IMR-90 (cell line): Measurements from ENCODE around the gene DNAJC28. TPM values are rescaled to one million over a fixed set of nuclear protein-coding genes. Genes with fewer than 3 reads are reported as not detected.
A peak's percentile ranks its signal among the peaks of the same experiment; 100 is the strongest.

ENCODE experiments used
- ATAC-seq: fragments of 200-7000 bp; cut with Tn5 transposase; 2 replicates; pipeline ENCODE4 v1.9.1; 2020; ENCODE audit warnings: low read depth, mild to moderate bottlenecking, moderate library complexity
- BruUV-seq: library from RNA; stranded (reverse); fragments of 400-500 nt; replicated peaks from 2 replicates; lab custom pipeline; 2021; lab: Mats Ljungman, UMichigan
- CTCF ChIA-PET: fragments of 300-600 bp; formaldehyde crosslinking; extraction: SDS; loops from one replicate; lab custom pipeline; 2021; ENCODE audit warnings: antibody characterized with exemption; lab: Yijun Ruan, JAX
- POLR2A ChIA-PET: fragments of 300-600 bp; sonication (Branson Sonifier 250); formaldehyde crosslinking; loops from one replicate; lab custom pipeline; 2022; ENCODE audit warnings: antibody characterized with exemption; ENCODE audit not compliant: unreplicated experiment; lab: Charles Lee
- DNase-seq: peaks from one replicate; pipeline ENCODE4 v3.0.0; 2013
- H2AFZ ChIP-seq: replicated peaks from 2 replicates; pipeline ENCODE3; 2013; ENCODE audit warnings: low read length, mild to moderate bottlenecking; ENCODE audit not compliant: poor library complexity
- H2AK5ac ChIP-seq: 2 replicates; pipeline ENCODE4 v1.6.1; 2013; ENCODE audit warnings: low read depth, low read length, inconsistent platforms
- H2AK9ac ChIP-seq: replicated peaks from 2 replicates; pipeline ENCODE3; 2013; ENCODE audit warnings: mild to moderate bottlenecking, low read depth, low read length, moderate library complexity; ENCODE audit not compliant: poor library complexity
- H2BK120ac ChIP-seq: 2 replicates; pipeline ENCODE4 v1.6.1; 2013; ENCODE audit warnings: low read depth, low read length, inconsistent platforms
- H2BK15ac ChIP-seq: 3 replicates; pipeline ENCODE4 v1.6.1; 2013; ENCODE audit warnings: low read depth, low read length, inconsistent platforms
- H2BK20ac ChIP-seq: 2 replicates; pipeline ENCODE4 v1.6.1; 2013; ENCODE audit warnings: low read depth, mild to moderate bottlenecking, inconsistent platforms, low read length, moderate library complexity
- H2BK5ac ChIP-seq: 2 replicates; pipeline ENCODE4 v1.6.1; 2013; ENCODE audit warnings: mild to moderate bottlenecking, low read depth, low read length, inconsistent platforms; ENCODE audit not compliant: poor library complexity, severe bottlenecking
- H3K14ac ChIP-seq: replicated peaks from 2 replicates; pipeline ENCODE4 v1.6.1; 2013; ENCODE audit warnings: low read depth, low read length, inconsistent platforms
- H3K18ac ChIP-seq: 2 replicates; pipeline ENCODE4 v1.6.1; 2013; ENCODE audit warnings: low read depth, low read length, control low read depth
- H3K23ac ChIP-seq: 2 replicates; pipeline ENCODE4 v1.6.1; 2013; ENCODE audit warnings: low read depth, low read length, inconsistent platforms
- H3K27ac ChIP-seq: 2 replicates; pipeline ENCODE4 v1.5.1; 2013; ENCODE audit warnings: mild to moderate bottlenecking, control low read depth, low read length; ENCODE audit not compliant: insufficient read depth
- H3K27me3 ChIP-seq: 2 replicates; pipeline ENCODE4 v1.6.1; 2013; ENCODE audit warnings: low read length; ENCODE audit not compliant: control insufficient read depth, insufficient read depth
- H3K36me3 ChIP-seq: 2 replicates; pipeline ENCODE4 v1.6.1; 2013; ENCODE audit warnings: low read length, mixed read lengths; ENCODE audit not compliant: control insufficient read depth, insufficient read depth
- H3K4ac ChIP-seq: 2 replicates; pipeline ENCODE4 v1.6.1; 2013; ENCODE audit warnings: low read depth, low read length, inconsistent platforms
- H3K4me1 ChIP-seq: 2 replicates; pipeline ENCODE4 v1.6.1; 2013; ENCODE audit warnings: low read length, mixed read lengths; ENCODE audit not compliant: control insufficient read depth, insufficient read depth
- H3K4me2 ChIP-seq: 2 replicates; pipeline ENCODE4 v1.6.1; 2013; ENCODE audit warnings: low read depth, mild to moderate bottlenecking, control low read depth, low read length, moderate library complexity
- H3K4me3 ChIP-seq: 2 replicates; pipeline ENCODE4 v1.5.1; 2013; ENCODE audit warnings: low read depth, mild to moderate bottlenecking, control low read depth, low read length, moderate library complexity; ENCODE audit not compliant: insufficient read depth
- H3K56ac ChIP-seq: 2 replicates; pipeline ENCODE4 v1.6.1; 2013; ENCODE audit warnings: low read length, inconsistent platforms; ENCODE audit not compliant: insufficient read depth; ENCODE audit errors: extremely low read depth
- H3K79me1 ChIP-seq, 2 experiments: 2 replicates each; pipeline ENCODE4 v1.6.1; 2013; ENCODE audit warnings: low read length in 2 of 2, inconsistent platforms in 1 of 2, low read depth in 1 of 2
- H3K9ac ChIP-seq: 2 replicates; pipeline ENCODE4 v1.6.1; 2013; ENCODE audit warnings: low read depth, low read length, control low read depth
- H3K9me1 ChIP-seq: 2 replicates; pipeline ENCODE4 v1.6.1; 2013; ENCODE audit warnings: low read length, inconsistent platforms; ENCODE audit not compliant: insufficient read depth
- H3K9me3 ChIP-seq: 2 replicates; pipeline ENCODE4 v1.6.1; 2013; ENCODE audit warnings: low read length; ENCODE audit not compliant: control insufficient read depth, insufficient read depth
- H4K20me1 ChIP-seq: 2 replicates; pipeline ENCODE4 v1.6.1; 2013; ENCODE audit warnings: low read length, inconsistent platforms; ENCODE audit not compliant: insufficient read depth
- H4K5ac ChIP-seq: 2 replicates; pipeline ENCODE4 v1.6.1; 2013; ENCODE audit warnings: mild to moderate bottlenecking, low read depth, low read length, control low read depth
- H4K8ac ChIP-seq, 2 experiments: 2 replicates each; pipeline ENCODE4 v1.6.1; 2013; ENCODE audit warnings: low read depth in 2 of 2, low read length in 2 of 2, control low read depth in 1 of 2, inconsistent platforms in 1 of 2
- H4K91ac ChIP-seq: 2 replicates; pipeline ENCODE4 v1.6.1; 2013; ENCODE audit warnings: low read depth, low read length, inconsistent platforms; ENCODE audit not compliant: insufficient read depth
- ELK1 ChIP-seq: fragments of 150-350 bp; IDR thresholded peaks from 2 replicates; pipeline ENCODE4 v1.6.1; 2016; ENCODE audit warnings: low read depth, mild to moderate bottlenecking, low read length, moderate library complexity, borderline replicate concordance
- MXI1 ChIP-seq: IDR thresholded peaks from 2 replicates; pipeline ENCODE4 v1.6.1; 2012; ENCODE audit warnings: low read depth, mild to moderate bottlenecking, low read length, moderate library complexity, borderline replicate concordance
- POLR2A ChIP-seq: IDR thresholded peaks from 2 replicates; pipeline ENCODE4 v1.6.1; 2012; ENCODE audit warnings: mild to moderate bottlenecking, low read depth, low read length
- RAD21 ChIP-seq: IDR thresholded peaks from 2 replicates; pipeline ENCODE4 v1.6.1; 2012; ENCODE audit warnings: low read length, improper control_type of control experiment
- RFX5 ChIP-seq: IDR thresholded peaks from 2 replicates; pipeline ENCODE4 v1.8.0; 2012; ENCODE audit warnings: low read depth, mild to moderate bottlenecking, low read length, moderate library complexity
- WGBS, 2 experiments: methylation state at CpG; one replicate each; pipeline versions ENCODE4 v1.1.5 to v1.1.7; 2013; ENCODE audit warnings: missing lambda C conversion rate in 2 of 2; ENCODE audit not compliant: insufficient read length in 1 of 2; ENCODE audit errors: extremely low coverage in 2 of 2; 5-methylcytosine and 5-hydroxymethylcytosine counted together
- dilution Hi-C: fragments of 300-500 bp; cut with HindIII; formaldehyde crosslinking; loops from one replicate; pipeline ENCODE4 v1.14.3; 2018; ENCODE audit warnings: low sequenced_read_pairs; ENCODE audit not compliant: unreplicated experiment
- in situ Hi-C: fragments of 300-500 bp; cut with MboI; formaldehyde crosslinking; loops from 3 replicates; pipeline ENCODE4 v1.14.3; 2019; ENCODE audit warnings: low sequenced_read_pairs, inconsistent platforms, mixed read lengths
- intact Hi-C: fragments of 100-400 bp; cut with micrococcal nuclease; formaldehyde crosslinking; loops from 2 replicates; pipeline ENCODE4 v1.10.0; 2022
- polyA plus RNA-seq, 3 experiments: library from polyadenylated mRNA; depleted of rRNA; stranded (reverse); fragments of >200 nt; gene quantifications; 2 replicates each; pipeline ENCODE4 v1.2.3, GENCODE V29; 2012; ENCODE audit warnings: low replicate concordance in 1 of 3
- total RNA-seq: library from RNA; depleted of rRNA; stranded (reverse); fragments of >200 nt; gene quantifications from 2 replicates; pipeline ENCODE4 v1.2.3, GENCODE V29; 2012
- TF ChIP-seq, protein P1 (sequence below): conservative IDR thresholded peaks from 2 replicates; pipeline ENCODE4 v1.5.1; 2012; ENCODE audit warnings: mild to moderate bottlenecking, low read depth, low read length, improper control_type of control experiment
- TF ChIP-seq, protein P2 (sequence below): fragments of 150-350 bp; IDR thresholded peaks from 2 replicates; pipeline ENCODE4 v1.6.1; 2017; ENCODE audit warnings: mild to moderate bottlenecking, antibody characterized with exemption, low read length, low read depth

Gene DNAJC28
- total and polyA plus RNA-seq, 2 of the 4 experiments (the other 2 are of a cell fraction), result 0.54 to 0.65 TPM

DNA sequence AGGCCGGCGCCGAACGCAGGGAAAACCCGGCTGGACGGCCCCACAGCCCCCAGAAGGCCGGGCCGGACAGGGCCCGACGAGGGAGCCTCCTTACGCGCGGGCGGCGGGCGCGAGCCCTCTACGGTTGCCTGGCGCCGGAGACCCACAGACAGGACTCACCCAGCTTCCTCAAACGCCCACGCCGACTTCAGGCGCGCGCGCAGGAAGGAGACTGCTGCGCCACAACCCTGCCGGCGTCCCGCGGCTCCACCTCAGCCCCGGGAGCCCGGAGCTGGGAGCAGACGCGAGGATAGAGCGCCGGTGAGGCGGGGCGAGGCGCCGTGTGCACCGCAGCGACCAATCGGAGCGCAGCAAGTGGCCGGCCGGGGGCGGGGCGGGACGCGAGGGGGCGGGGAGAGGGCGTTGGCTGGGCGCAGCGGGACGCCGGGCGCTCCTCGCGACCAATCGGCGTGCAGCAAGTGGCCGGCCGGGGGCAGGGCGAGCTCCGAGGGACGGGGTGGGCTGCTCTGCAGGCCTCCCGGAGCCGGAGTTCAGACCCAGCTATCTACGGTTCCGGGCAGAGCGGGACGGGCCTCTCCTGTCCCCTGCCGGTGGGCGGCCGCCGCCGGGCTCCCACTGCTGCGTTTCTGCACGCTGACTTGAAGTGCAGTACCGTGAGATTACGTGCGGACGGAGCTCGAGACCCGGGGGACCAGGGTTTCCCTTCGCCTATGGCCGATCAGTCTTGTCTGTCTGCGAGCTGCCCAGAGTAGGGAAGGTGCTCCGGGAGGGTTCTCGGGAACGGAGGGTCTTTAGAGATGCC lies 11.6 kb downstream of the DNAJC28 start, which contains the start of gene TMEM50B:
TSS of gene TMEM50B (minus strand) at position 296 of the 802 bp plus-strand sequence. CDS start 11,089 bp downstream, outside the sequence.
- Histone ChIP-seq H4K5ac (peak within 1 kb of the TSS; percentile 88), H3K9ac (peak within 1 kb of the TSS; percentile 90), H3K14ac (peak within 1 kb of the TSS; percentile 87), H2AK5ac (no peak within 1 kb of the TSS), H3K27ac (peak within 1 kb of the TSS; percentile 88), H3K36me3 (0 out of 2 replicates have a peak, but pooled peaks cover 2% of the 10 kb centered on the region), H2AK9ac (peak within 1 kb of the TSS; percentile 96), H3K4ac (peak within 1 kb of the TSS; percentile 67), H3K56ac (peak within 1 kb of the TSS; percentile 91), H3K23ac (peak within 1 kb of the TSS; percentile 92), H2AFZ (peak within 1 kb of the TSS; percentile 98), H3K79me1 (peaks cover 6 to 24% of the 10 kb centered on the region in 2 experiments), H3K9me1 (peaks cover 7% of the 10 kb centered on the region; the same call in 1 of the 2 replicates), H2BK15ac (no peak within 1 kb of the TSS), H3K4me3 (peak within 1 kb of the TSS; percentile 97), H3K9me3 (no peaks in the 10 kb centered on the region), H4K20me1 (0 out of 2 replicates have a peak, but pooled peaks cover 5% of the 10 kb centered on the region), H2BK120ac (peak within 1 kb of the TSS; percentile 37; the same call in 1 of the 2 replicates), H3K27me3 (no peaks in the 10 kb centered on the region), H3K4me2 (peak within 1 kb of the TSS; percentile 92), H3K4me1 (0 out of 2 replicates have a peak, but pooled peaks cover 2% of the 10 kb centered on the region), H3K18ac (peak within 1 kb of the TSS; percentile 33), H2BK5ac (peak within 1 kb of the TSS; percentile 81), H4K91ac (peak within 1 kb of the TSS; percentile 78), H2BK20ac (no peak within 1 kb of the TSS), H4K8ac (peak within 1 kb of the TSS; percentile 78 to 81)
- dilution Hi-C loops (no loop called here), in situ Hi-C loops (no loop called here), intact Hi-C loops (no loop called here)
- WGBS, 2 experiments, result 1% methylated on average over 40 of the region's 93 CpGs; no CpG with 5 or more reads in 1 of the 2 experiments
- ChIA-PET CTCF (interaction anchor here (0.6 kb wide), 1 partner anchor 34 kb away, joined by 4 read pairs; no protein-coding TSS in a partner anchor), POLR2A (interaction anchor here (0.5 to 1.5 kb wide), 4 partner anchors 11 to 607 kb away, joined by 3 to 6 read pairs (median 4); partner anchors contain the start of gene DNAJC28)
- DNase-seq (peak; percentile 95), ATAC-seq (peak; percentile 93)
- TF ChIP-seq, protein P1, sequence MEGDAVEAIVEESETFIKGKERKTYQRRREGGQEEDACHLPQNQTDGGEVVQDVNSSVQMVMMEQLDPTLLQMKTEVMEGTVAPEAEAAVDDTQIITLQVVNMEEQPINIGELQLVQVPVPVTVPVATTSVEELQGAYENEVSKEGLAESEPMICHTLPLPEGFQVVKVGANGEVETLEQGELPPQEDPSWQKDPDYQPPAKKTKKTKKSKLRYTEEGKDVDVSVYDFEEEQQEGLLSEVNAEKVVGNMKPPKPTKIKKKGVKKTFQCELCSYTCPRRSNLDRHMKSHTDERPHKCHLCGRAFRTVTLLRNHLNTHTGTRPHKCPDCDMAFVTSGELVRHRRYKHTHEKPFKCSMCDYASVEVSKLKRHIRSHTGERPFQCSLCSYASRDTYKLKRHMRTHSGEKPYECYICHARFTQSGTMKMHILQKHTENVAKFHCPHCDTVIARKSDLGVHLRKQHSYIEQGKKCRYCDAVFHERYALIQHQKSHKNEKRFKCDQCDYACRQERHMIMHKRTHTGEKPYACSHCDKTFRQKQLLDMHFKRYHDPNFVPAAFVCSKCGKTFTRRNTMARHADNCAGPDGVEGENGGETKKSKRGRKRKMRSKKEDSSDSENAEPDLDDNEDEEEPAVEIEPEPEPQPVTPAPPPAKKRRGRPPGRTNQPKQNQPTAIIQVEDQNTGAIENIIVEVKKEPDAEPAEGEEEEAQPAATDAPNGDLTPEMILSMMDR, result peak; percentile 51
- TF ChIP-seq MXI1, result peak; percentile 53; the same call in 1 of the 2 replicates
- no peak for TF ChIP-seq RFX5
- peak; percentile 89 for TF ChIP-seq POLR2A
- TF ChIP-seq, protein P2, sequence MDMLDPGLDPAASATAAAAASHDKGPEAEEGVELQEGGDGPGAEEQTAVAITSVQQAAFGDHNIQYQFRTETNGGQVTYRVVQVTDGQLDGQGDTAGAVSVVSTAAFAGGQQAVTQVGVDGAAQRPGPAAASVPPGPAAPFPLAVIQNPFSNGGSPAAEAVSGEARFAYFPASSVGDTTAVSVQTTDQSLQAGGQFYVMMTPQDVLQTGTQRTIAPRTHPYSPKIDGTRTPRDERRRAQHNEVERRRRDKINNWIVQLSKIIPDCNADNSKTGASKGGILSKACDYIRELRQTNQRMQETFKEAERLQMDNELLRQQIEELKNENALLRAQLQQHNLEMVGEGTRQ, result peak; percentile 35
- TF ChIP-seq RAD21, result peak; percentile 41; the same call in 1 of the 2 replicates
- no peak for TF ChIP-seq ELK1
- BruUV-seq, result no TSS peak
